GM18519 (cell line): ENCODE measurements around the gene USP11.
"Not testable (repeated sequence)": the region's sequence is repeated elsewhere in the genome, so short reads cannot be mapped to it uniquely, and the experiment has no call there.

Experiments
- ATAC-seq: cut with Tn5 transposase; IDR thresholded peaks from one replicate; pipeline ENCODE4 v1.9.1; 2021; ENCODE audit warnings: mild to moderate bottlenecking, moderate library complexity; ENCODE audit not compliant: unreplicated experiment, low FRiP score

Gene USP11

DNA sequence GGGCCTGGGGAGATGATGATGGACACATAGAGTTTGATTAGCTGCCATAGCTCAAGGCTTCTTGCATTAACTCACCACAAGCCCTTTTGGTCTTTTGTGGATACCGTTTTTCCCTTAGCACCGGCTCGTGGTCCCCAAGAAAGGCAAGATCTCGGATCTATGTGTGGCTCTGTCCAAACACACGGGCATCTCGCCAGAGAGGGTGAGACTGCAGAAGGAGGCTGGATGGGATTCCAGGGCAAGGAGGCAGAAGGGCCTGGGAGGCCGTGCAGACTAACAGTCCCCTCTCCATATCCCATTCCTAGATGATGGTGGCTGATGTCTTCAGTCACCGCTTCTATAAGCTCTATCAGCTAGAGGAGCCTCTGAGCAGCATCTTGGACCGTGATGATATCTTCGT lies 9.5 kb downstream of the USP11 start:
- ATAC-seq: no peak

DNA sequence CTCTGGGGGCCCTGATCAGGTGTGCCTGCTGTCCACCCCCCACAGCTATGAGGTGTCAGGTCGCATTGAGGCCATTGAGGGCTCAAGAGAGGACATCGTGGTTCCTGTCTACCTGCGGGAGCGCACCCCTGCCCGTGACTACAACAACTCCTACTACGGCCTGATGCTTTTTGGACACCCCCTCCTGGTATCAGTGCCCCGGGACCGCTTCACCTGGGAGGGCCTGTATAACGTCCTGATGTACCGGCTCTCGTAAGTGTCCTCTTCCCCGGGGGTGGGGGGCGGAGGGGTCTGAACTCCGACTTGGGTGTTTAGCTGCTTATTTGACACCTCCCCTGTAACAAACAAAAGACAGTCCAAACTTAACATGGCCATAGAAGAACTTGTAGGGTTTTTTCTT lies 10.5 kb downstream of the USP11 start:
- ATAC-seq: no peak

DNA sequence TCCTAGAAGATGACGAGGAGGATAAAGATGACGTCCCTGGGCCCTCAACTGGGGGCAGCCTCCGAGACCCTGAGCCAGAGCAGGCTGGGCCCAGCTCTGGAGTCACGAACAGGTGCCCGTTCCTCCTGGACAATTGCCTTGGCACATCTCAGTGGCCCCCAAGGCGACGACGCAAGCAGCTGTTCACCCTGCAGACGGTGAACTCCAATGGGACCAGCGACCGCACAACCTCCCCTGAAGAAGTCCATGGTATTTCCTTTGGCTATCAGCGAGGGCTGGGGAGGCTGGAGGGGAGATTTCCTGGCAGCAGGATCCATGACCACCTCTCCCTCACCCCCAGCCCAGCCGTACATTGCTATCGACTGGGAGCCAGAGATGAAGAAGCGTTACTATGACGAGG lies 11.9 kb downstream of the USP11 start:
- no peak for ATAC-seq

DNA sequence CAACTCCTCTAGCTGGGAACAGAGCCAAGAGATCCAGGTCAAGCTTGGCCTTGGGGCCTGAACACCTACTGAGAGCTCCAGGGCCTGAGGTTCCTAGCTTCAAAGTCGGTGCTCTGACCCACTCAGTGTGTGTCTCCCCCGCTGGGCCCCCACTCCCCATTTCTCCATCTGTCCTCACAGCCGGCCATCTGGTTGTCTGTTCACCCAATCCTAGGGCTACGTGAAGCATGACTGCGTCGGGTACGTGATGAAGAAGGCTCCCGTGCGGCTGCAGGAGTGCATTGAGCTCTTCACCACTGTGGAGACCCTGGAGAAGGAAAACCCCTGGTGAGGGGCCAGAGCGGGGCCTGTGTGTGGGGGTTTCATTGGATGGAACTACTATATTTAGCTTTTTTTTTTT lies 12.3 kb downstream of the USP11 start:
- no peak for ATAC-seq

DNA sequence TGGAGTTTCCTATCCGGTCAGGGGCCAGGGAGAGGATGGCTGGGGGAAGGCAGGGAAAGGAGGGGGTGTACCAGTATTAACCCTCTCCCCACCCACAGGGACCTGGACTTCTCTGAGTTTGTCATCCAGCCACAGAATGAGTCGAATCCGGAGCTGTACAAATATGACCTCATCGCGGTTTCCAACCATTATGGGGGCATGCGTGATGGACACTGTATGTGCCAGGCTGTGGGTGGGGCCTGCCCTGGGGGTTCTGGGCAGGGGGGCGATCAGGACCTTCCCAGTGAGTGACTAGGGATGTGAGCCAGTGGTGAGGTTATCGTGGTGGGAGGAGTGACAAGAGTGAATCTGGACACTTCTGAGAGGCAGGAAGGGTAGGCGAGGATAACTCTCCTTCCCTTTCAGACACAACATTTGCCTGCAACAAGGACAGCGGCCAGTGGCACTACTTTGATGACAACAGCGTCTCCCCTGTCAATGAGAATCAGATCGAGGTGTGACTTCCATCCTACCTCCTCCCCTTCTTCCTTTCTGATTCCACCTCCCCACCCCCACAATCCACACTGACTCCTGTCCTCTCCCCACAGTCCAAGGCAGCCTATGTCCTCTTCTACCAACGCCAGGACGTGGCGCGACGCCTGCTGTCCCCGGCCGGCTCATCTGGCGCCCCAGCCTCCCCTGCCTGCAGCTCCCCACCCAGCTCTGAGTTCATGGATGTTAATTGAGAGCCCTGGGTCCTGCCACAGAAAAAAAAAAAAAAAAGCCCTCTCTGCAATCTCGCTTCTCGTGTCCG lies 14.6 kb downstream of the USP11 start:
- no peak for ATAC-seq

DNA sequence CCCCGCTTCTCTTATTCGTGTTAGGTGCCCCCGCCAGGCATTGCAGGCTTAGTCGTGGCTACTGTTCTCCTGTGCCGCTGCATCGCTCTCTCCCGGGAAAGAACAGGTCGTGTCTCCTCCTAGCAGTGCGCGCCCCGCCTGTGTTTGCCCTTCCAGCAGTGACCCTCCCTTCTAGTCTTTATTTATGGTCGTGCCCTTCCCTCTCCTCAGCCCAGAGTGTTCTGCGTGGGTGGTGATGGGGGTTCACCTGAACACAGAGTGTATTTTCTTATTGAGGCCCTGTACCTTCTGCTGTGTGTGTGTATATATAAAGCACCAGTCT lies 15.2 kb downstream of the USP11 start:
- ATAC-seq: no peak

DNA sequence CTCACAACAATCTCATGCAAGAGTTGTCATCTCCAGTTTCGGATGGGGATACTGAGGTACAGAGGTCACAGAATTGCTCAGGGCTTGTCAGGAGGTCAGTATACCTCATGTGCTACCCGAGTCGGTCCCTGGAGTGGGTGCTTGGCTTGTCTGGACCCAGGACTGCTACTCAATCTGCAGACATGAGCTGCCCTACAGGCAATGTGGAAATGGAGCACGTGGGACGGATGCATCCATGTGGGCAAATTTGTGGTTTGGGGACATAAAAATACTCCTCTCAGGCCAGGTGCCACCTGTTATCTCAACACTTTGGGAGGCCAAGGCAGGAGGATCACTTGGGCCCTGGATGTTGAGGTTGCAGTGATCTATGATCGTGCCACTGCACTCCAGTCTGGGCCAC lies 15.8 kb downstream of the USP11 start:
- ATAC-seq: no peak

DNA sequence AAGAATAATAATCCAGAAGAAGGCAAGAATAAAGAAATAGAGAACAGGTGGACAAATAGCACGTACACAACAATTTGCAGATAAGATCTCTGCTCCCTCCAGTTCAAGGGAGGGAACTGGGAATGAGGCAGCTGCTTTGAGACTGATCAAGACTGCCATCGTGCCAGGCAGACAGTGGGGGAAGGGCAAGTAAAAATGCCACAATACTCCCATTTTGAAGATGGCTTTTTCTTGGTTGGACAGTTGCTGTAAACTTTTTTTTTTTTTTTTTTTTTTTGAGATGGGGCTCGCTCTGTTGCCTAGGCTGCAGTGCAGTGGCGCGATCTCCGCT lies 17.2 kb downstream of the USP11 start:
- ATAC-seq: no peak

DNA sequence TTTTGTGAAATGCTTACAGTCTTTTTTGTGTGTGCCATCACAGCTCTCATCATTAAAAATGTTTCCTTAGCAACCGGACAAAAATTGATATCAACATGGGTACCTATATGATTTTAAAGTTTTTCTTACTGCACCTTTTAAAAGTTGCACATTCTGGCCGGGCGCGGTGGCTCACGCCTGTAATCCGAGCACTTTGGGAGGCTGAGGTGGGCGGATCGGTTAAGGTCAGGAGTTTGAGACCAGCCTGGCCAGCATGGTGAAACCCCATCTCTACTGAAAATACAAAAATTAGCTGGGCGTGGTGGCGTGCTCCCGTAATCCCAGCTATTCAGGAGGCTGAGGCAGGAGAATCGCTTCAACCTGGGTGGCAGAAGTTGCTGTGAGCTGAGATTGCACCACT lies 24.8 kb downstream of the USP11 start:
- ATAC-seq: not testable (repeated sequence)

DNA sequence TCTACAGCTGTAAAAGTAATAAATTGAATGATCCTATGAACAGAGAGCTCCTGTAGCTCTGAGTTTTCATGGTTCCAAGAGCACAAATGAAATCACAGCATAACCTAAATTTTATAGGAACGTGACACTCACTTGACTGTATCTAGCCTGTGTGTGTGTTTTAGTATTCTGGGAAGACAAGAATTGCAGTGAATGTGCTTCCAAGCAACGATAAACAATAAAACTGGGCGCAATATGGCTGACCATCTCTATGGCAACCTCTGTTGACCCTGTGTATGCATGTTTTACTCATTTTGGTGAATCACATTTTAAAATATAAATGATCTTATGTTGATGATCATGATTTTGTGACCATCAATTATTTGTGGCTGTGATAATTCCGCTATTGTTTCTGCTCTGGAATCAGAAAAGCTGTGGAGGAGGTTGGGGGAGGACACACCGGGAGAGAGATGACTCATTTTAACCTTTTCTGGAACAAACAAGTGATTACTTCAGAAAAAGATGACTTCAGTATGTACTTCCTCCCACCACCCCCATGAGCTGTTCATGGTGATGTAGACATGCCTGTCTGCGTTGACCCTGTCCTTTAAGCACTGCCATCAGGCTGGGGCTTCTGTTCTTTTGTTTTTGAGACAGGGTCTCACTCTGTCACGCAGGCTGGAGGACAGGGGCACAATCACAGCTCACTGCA lies 31.8 kb downstream of the USP11 start:
- ATAC-seq: no peak

DNA sequence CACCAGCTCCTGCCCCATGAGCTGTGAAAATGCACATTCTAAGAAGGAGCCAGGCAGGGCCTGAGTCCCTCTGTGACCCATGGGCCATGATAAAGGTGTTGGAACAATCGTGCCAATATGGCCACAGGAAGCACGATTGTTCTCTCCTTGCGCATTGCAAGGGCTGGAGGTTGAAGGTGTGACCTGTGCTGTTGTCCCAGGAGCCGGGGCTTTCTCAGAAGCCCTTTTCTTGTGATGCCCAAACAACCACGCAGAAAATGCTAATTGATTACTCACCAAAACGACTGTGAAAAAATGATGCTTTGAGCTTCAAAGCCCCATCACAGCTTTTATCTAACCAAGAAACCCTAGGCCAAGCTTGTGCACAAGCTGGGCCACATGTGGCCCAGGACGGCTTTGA lies 33.8 kb downstream of the USP11 start:
- no peak for ATAC-seq

DNA sequence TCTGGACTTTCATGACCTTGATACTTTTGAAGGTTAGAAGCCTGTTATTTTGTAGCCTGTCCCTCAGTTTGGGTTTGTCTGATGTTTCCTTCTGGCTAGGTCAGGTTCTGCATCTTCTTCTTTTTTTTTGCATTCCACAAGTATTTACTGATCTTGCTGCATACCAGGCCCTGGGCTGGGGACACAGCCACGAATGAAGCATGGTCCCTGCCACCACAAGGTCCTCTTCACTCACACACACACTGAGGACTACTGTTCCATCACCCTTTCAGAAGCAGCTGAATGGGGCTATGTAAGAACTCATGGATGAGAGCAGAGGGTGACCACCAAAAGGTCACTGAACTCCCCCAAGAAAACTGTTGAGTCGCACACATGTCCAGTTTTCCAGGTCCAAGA lies 39.2 kb downstream of the USP11 start:
- ATAC-seq: no peak

DNA sequence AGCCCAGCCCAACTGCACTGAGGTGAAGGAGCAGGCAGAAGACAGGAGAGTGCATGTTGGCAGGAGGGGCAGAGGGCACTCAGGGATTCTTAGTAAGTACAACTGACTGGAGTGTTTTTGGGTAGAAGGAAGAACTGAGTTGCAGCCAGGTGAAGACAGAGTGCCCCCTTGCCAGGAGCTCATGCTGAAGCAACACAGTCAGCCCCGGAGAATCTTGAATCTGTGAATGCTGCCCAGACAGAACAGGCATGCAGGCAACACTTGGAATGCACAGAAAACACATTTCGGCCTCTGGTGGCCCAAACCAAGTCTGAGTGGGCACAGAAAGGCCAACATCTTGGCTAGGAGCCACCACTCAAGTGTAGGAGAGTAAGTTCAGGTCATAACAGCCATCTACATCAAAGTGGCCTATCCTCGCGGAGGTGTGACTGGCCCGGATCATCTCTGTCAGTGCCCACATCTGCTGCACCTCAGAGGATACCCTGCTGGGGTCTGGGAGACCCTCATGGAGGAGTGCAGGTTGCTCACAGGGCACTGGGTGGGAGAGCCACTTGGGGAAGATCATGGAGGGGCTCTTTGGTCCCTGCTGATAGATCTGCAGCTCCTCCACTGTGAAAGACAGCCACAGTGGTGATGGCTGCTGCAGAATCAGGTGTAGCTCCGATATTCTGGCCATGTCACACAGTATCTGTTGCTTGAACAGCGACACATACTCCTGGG lies 40.4 kb downstream of the USP11 start:
- no peak for ATAC-seq

DNA sequence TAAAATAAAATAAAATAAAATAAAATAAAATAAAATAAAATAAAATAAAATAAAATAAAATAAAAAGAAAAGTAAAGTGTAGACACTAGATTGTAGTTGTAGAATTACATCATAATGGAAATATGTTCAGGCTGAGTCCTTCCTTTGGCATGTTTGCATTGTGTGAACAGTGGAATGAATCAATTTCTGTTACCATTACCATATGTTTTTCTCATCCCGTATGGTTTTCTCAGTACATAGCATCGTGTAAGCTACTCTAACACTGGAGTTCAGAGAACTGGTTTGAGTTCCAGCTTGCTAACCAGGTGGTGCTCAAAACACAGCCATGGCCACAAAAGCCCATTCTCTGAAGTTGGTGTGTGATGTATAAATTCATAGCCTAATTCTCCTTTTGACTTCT lies 45.9 kb downstream of the USP11 start:
- ATAC-seq: no peak

DNA sequence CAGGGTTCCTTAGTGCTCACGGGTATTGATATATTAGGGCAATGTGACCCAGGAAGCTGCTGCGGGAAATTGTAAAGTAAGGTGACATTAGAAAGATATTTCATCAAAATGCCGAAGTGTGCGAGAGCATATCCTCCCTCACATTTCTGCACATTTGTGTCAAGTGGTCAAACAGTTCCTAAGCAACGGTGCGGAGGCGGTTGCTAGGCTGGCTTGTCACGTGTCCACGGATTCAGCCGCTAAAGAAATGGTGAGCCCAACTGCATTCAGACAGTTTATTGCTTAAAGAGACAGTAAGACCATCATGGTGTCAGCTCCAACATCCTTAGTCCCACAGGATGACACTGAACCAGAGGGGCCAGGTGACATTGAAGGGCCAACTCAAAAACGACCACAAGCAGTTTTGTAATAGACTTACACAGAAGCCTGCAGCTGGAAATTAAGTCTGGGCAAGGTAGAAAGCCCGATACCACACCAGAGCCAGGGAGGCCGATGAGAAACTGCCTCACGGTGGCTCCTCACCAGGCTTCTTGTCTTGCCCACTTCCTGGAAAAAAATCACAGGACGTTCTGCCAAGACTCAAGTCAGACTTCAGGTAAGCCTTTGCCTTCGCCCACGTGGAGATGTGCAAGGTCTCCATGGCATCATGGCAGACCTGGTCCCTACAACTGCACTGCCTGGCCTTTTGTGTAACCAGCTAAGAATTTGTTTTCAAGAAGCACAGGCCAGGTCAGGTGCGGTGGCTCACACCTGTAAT lies 50.4 kb downstream of the USP11 start:
- no peak for ATAC-seq

DNA sequence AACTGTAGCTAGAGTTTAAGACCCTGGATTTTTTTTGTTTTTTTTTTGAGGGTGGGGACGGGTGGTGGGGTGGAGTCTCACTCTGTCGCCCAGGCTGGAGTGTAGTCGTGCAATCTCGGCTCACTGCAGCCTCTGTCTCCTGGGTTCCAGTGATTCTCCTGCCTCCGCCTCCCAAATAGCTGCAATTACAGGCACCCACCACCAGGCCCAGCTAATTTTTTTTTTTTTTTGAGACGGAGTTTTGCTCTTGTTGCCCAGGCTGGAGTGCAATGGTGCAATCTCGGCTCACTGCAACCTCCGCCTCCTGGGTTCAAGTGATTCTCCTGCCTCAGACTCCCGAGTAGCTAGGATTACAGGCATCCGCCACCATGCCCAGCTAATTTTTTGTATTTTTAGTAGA lies 51.8 kb downstream of the USP11 start:
- ATAC-seq: not testable (repeated sequence)

DNA sequence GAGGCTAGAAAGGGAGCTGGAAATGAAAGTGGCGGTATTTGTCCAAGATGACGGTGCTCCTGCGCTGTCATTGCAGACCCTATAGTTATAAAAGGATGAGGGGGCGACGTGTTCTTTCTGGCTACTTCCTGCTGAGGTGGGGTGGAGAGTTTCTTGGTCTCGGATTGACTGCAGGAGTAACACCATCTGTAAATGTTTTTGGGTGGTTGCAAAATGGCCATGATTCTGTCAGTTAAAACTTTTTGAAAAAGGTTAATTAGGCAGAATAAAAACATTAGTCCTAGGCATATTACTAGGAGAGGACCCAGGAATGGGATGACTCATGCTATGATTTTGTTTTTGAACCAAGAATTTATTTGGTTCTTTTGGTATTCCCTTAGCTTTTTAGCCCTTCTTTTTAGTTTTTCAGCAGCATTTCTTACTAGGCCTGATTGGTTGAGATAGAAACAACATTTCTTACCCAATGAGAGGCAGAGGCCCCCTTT lies 53.1 kb downstream of the USP11 start:
- ATAC-seq: no peak

DNA sequence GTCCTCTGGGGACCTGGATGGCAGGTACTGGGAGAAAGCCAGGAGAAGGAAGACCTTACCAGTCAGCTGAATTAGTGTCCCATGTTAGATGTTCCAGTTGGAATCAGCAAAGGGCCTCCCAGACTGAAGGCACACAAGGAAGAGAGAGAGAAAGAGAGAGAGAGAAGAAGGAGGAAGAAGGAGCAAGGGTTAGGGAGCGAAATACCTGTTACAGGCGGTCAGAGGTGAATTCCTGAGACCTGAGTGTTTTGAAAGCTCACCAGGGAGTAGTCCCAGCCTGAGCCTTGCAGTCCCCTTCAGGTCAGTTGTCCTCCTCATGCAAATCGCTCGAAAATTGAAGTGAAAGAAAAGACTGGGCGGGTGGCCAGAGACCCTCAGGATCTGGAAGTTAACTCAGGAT lies 60.3 kb downstream of the USP11 start:
- ATAC-seq: no peak

DNA sequence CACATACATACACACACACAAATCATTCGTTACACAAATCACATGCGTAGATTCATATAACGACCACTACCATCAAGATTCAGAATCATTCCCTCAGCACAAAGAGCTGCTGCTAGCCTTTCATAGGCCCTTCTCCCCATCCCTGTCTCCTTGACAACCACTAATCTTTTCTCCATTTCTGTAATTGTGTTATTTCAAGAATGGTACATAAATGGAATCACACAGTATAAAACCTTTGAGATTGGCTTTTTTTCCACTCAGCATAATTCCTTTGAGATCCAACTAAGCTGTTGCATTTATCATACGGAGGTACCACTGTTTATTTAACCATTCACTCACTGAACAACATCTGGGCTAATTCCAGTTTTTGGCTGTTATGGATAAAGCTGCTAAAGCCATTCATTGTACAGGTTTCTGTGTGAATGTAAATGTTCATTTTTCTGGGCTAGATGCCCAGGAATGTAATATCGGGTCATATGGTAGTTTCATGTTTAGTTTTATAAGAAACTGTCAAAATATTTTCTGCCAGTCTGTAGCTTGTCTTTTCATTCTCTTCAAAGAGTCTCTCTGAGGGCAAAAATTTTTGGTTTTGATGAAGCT lies 64.1 kb downstream of the USP11 start:
- no peak for ATAC-seq

DNA sequence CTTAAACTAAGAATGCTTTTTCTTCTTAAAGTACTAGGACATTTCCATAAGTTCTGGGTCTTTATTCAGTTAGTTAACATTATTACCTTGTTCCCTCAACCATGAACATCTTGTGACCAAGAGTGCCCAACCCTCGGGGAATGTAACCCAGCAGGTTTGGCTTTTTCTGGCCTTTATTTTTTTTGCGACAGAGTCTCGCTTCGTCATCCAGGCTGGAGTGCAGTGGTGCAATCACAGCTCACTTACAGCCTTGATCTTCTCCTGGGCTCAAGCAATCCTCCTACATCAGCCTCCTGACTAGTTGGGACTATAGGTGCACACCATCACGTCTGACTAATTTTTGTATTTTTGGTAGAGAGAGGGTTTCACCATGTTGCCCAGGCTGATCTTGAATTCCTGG lies 65.1 kb downstream of the USP11 start:
- ATAC-seq: no peak
